ENCODE results near the gene TASP1. TPM values are rescaled to one million over a fixed set of nuclear protein-coding genes. Genes with fewer than 3 reads are reported as not detected.

The TASP1 gene
- total and polyA plus RNA-seq, 7 donors: 4.8 to 13.0 (median 8.3) TPM

DNA sequence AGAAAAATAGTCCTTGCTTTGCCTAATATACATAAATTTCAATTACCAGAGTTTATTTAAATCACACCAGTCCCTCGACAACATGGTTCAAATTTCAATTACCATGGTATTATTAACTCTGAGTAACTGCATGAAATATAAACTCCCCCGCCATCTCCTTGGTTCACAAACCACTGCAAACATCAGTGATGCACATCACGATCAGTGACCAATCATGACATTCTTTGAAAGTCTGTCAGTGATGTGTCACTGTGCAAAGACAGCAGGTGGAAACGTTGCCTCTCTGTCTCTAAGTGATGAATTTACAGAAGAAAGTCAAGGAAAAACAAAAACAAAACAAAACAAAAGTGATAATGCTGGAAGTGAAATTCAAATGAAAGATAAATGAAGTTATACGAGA, 86.7 kb downstream of the TASP1 start:
- H3K27ac ChIP-seq: no peak overlapping the region
- no peak overlapping the region for H3K4me3 ChIP-seq
- WGBS, 2 donors: 92% methylated on average over 5 of the region's 5 CpGs
- TF ChIP-seq EP300 (IDR thresholded peaks at IDR 0.05) (no peak), POLR2A (IDR thresholded peaks at IDR 0.05) (no peak), POLR2AphosphoS5 (IDR thresholded peaks at IDR 0.05) (no peak)
- TF ChIP-seq, protein P1, sequence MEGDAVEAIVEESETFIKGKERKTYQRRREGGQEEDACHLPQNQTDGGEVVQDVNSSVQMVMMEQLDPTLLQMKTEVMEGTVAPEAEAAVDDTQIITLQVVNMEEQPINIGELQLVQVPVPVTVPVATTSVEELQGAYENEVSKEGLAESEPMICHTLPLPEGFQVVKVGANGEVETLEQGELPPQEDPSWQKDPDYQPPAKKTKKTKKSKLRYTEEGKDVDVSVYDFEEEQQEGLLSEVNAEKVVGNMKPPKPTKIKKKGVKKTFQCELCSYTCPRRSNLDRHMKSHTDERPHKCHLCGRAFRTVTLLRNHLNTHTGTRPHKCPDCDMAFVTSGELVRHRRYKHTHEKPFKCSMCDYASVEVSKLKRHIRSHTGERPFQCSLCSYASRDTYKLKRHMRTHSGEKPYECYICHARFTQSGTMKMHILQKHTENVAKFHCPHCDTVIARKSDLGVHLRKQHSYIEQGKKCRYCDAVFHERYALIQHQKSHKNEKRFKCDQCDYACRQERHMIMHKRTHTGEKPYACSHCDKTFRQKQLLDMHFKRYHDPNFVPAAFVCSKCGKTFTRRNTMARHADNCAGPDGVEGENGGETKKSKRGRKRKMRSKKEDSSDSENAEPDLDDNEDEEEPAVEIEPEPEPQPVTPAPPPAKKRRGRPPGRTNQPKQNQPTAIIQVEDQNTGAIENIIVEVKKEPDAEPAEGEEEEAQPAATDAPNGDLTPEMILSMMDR (IDR thresholded peaks at IDR 0.05): no peak
- H3K27me3 ChIP-seq: no peaks in the 10 kb centered on the region
- intact Hi-C loops (cut with DNase I): no loop called here
- no peak for DNase-seq
- H3K4me1 ChIP-seq: peaks cover 0 to 13% (median 12%) of the 10 kb centered on the region in 4 donors
- H3K36me3 ChIP-seq: no peaks in the 10 kb centered on the region
- no peaks in the 10 kb centered on the region for H3K9me3 ChIP-seq

DNA sequence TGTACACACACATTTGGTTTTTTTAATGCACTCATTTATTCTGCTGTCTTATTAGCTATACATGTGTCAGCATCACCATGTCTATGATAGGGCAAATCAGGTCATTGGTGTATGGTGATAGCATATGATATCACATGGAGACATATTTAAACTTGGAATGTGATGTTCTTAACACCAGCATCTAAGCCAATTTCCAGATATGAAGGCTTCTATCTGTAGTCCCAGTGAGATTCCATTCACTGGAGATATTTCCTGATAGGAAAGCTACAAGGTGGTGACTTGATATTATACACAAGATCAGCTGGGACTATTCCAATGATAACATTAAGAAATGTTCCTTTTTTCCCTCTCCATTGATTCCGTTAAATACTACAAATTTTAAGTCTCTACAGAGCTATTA, 89.3 kb downstream of the TASP1 start:
- Histone ChIP-seq H3K4me3 (no peak overlapping the region), H3K9me3 (no peaks in the 10 kb centered on the region), H3K27ac (no peak overlapping the region), H3K4me1 (peaks cover 0 to 21% (median 20%) of the 10 kb centered on the region in 4 donors), H3K27me3 (no peaks in the 10 kb centered on the region), H3K36me3 (no peaks in the 10 kb centered on the region)
- WGBS, 2 donors: 95 to 98% methylated on average over 1 of the region's 1 CpG
- TF ChIP-seq, protein P1 (IDR thresholded peaks at IDR 0.05): no peak
- DNase-seq: no peak
- intact Hi-C loops (cut with DNase I): loop anchor here (5.0 to 10.0 kb wide), 3 partner anchors 155 to 227 kb away; no protein-coding TSS in a partner anchor

DNA sequence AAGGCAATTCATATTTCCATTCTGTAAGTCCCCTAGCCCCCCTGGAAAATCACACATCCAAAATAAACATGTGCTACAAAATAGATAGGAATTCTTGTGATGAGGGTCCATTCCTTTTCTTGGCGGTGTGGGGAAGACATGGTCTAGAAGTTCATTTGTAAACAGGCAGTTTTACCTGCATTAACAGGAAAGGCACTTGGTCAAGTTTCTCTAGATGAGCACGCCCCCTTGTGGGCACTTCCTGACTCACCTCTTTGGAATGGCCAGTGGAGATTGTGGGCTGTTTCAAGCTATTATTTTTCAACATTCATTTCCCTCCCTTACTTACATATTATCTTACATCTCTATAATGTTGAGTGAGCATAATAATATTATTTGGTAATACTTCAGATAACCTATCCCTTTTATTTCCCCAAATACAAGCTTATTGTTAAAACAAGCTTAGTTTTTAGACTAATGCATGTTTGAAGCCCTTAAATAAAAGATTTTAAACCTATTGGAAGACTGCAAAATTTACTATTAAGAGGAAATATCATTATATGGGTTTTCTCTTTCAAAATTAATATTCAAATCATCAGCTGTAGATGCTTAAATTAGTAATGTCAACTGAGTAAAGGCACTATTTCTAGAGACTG, 92.1 kb downstream of the TASP1 start:
- TF ChIP-seq POLR2AphosphoS5 (IDR thresholded peaks at IDR 0.05) (no peak), EP300 (IDR thresholded peaks at IDR 0.05) (no peak), POLR2A (IDR thresholded peaks at IDR 0.05) (no peak)
- TF ChIP-seq, protein P1 (IDR thresholded peaks at IDR 0.05): peak; percentile 46 to 87 (median 80)
- DNase-seq: peak; percentile 89
- Histone ChIP-seq H3K27me3 (no peaks in the 10 kb centered on the region), H3K4me1 (peaks cover 0 to 16% (median 12%) of the 10 kb centered on the region in 4 donors), H3K4me3 (no peak overlapping the region), H3K27ac (no peak overlapping the region), H3K9me3 (no peaks in the 10 kb centered on the region), H3K36me3 (no peaks in the 10 kb centered on the region)
- WGBS, 2 donors: 4 to 17% methylated on average over 2 of the region's 2 CpGs
- intact Hi-C loops (cut with DNase I): loop anchor here (1.0 to 10.0 kb wide), 5 partner anchors 152 to 427 kb away; partner anchors contain the start of gene ISM1

DNA sequence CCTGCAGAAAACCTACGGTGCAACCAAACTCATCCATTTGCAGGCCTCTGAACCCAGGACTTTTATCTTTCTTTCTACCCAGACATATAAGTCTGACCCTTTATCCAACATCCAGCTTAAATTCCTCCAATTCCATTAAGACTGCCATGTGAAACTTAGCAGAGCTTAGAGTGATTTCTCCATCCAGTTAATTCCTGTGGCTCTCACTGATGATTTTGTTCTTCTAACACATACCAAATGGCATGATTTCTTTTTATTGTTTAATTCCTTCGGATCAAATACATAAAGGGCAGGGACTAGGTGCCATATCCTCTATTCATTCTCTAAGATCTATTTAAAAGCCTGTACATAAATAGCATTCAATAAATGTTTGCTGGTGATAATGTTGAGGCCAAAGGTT, 92.9 kb downstream of the TASP1 start:
- Histone ChIP-seq H3K27ac (no peak overlapping the region), H3K36me3 (no peaks in the 10 kb centered on the region), H3K9me3 (no peaks in the 10 kb centered on the region), H3K4me3 (no peak overlapping the region), H3K4me1 (peaks cover 0 to 16% (median 12%) of the 10 kb centered on the region in 4 donors), H3K27me3 (no peaks in the 10 kb centered on the region)
- intact Hi-C loops (cut with DNase I): loop anchor here (1.0 to 10.0 kb wide), 5 partner anchors 151 to 426 kb away; partner anchors contain the start of gene ISM1
- 64 to 81% methylated on average over 2 of the region's 2 CpGs for WGBS, 2 donors
- TF ChIP-seq POLR2AphosphoS5 (IDR thresholded peaks at IDR 0.05): no peak
- TF ChIP-seq, protein P1 (IDR thresholded peaks at IDR 0.05): no peak
- TF ChIP-seq POLR2A (IDR thresholded peaks at IDR 0.05): no peak
- no peak for TF ChIP-seq EP300 (IDR thresholded peaks at IDR 0.05)
- no peak for DNase-seq
